Epithelial cell of proximal tubule (primary cell): ENCODE data around the gene MCC. TPM values are rescaled to one million over a fixed set of nuclear protein-coding genes. Genes with fewer than 3 reads are reported as not detected.

ENCODE experiments used
- DNase-seq: peaks from one replicate; pipeline ENCODE4 v3.0.0-alpha.2; 2011; ENCODE audit warnings: low read depth
- H3K4me3 ChIP-seq: 2 replicates; pipeline ENCODE4 v1.5.1; 2011; ENCODE audit warnings: low read depth, mild to moderate bottlenecking, low read length
- total RNA-seq: library from RNA; depleted of rRNA; stranded (reverse); fragments of >200 nt; gene quantifications from 2 replicates; pipeline ENCODE4 v1.2.3, GENCODE V29; 2015
- TF ChIP-seq, protein P1 (sequence below): conservative IDR thresholded peaks from 2 replicates; pipeline ENCODE4 v1.5.1; 2012; ENCODE audit warnings: low read depth, mild to moderate bottlenecking, low read length

Gene MCC
- total RNA-seq, 1 donor from 2014 or later: 6.3 TPM

DNA sequence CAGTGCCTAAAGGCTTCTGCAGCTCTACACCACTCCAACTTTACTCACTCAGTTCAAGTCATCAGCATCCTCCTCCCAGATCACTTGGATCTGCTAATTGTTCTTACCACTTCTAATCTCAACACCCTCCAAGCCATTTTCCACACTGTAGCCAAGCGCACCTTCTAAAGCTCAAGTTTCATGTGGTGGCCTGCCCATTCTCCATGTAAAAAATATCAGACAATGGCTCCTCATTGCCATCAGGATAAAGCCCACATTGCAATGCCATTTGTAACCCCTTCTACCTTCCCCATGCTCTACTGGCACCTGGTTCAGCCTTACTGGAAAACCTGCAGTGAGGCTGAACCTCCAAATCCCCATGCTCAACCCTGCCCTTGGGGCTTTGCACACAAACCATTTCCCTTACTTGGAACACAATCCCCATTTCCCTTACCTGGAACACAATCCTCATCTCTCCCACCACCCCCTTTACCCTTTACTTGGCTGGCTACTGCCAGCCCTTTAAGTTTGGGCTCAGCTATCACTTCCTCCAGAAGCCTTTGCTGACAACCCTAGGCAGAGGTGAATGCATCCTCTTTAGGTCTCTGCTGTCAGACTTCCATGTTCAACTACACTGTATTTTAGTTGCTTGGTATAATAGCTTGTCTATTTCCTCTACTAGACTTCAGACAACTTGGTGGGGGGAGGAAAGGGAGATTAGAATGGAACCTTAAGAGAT lies 273.5 kb downstream of the MCC start:
- no peak overlapping the region for H3K4me3 ChIP-seq
- DNase-seq: no peak
- TF ChIP-seq, protein P1, sequence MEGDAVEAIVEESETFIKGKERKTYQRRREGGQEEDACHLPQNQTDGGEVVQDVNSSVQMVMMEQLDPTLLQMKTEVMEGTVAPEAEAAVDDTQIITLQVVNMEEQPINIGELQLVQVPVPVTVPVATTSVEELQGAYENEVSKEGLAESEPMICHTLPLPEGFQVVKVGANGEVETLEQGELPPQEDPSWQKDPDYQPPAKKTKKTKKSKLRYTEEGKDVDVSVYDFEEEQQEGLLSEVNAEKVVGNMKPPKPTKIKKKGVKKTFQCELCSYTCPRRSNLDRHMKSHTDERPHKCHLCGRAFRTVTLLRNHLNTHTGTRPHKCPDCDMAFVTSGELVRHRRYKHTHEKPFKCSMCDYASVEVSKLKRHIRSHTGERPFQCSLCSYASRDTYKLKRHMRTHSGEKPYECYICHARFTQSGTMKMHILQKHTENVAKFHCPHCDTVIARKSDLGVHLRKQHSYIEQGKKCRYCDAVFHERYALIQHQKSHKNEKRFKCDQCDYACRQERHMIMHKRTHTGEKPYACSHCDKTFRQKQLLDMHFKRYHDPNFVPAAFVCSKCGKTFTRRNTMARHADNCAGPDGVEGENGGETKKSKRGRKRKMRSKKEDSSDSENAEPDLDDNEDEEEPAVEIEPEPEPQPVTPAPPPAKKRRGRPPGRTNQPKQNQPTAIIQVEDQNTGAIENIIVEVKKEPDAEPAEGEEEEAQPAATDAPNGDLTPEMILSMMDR: no peak

DNA sequence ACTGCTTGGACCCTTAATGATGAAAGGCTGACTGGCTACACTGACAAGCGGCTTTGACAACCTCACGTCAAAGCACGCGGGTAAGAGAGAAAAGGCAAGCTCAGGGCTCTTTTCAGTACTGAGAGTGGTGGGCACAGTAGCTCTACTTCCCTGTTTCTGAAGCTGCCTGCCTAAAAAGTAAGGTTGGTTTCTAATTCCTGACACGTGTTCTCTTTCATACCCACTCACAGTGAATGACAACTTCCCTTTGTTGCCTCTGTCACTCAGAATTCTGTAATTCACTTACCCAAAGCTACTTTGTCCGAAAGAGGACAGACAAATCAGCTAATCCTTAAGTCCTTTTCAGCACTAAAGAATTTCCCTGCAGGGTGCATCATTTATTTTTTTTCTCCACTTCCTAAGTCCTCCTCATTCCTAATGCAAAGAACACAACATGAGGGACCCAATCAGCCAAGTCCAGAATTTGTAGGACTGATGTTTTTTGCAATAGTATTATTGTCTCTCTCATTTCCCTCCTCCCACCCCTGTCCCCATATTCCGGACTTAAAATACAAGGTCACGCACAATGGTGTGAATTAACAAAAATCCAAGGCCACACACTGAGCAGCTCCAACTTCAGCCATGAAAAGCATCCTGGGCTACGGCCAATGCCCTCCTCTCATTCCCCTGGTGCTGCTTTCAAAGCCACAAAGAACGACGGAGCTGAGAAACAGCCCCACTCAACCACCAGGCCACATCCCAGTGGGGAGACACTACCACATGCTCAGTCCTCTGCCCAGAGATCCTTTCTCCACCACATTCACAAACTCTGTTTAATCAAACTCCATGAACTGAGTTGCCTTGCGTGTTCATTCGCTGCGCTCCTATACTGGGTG lies 274.5 kb downstream of the MCC start:
- TF ChIP-seq, protein P1: no peak
- no peak overlapping the region for H3K4me3 ChIP-seq
- no peak for DNase-seq

DNA sequence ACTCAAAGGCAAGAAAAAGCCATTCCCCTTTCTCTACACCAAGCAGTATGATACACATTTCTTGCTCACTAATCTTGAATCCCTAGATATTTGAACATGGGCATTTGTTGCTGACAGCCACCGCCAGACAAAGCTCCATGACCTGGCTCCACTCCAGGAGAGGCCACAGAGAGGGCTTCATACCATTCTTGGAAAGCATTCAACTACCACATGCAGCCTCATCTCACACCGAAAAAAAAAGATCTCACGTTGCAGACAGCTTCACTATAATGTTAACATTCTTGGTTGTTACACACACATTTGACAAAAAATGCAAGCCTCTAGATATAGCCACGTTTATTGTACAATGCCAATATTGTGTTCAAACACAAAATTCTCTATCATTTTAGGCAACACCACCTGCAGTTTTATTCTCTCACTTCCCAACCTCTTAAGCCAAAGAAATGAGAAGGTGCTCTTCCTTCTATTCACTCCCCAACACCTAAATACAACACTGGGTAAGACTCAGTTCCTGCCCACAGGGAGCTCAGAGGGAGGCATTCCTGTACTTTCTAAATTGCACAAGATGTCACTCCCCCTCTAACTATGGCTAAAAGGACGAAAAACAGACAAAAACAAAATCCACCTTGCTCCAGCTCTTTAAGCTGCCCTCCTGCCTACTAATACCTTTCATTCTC lies 275.9 kb downstream of the MCC start:
- TF ChIP-seq, protein P1: no peak
- DNase-seq: no peak
- H3K4me3 ChIP-seq: no peak overlapping the region

DNA sequence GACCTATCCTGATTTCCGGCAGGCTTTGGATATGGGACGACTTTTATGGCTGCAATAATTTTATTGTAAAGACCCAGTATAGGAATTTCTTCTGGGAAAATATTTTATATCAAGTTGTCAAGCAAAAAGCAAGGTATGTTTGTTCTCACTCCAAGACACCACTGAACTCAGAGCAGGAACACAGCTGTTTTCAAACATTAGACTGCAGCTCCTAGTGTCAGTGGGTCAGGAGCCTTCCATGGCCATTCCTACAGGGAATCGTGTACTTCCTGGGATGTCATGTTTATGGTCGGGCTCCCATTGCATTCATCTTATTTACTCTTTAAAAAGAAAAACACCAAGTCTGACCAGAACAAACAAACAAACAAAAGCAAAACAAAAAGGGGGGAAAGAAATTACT lies 278.8 kb downstream of the MCC start:
- TF ChIP-seq, protein P1: no peak
- H3K4me3 ChIP-seq: no peak overlapping the region
- no peak for DNase-seq

DNA sequence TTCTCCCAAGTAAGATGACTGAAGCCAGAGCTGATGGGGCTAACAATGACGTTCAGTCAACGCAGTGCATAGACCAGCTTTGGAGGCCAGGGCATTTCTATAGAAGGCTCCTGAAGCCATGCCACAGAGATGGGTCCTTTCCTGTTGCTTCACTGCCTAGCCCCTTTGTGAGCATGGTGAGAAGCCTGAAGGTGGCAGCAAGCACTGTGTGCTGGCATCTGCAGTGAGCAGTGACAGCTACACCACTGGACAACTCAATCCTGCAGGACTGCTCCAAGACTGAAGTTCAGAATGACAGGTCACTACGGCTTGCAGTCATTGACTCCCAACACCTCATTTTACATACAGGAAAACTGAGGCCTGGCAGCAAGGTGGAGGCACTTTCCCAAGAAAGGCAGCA lies 282.4 kb downstream of the MCC start:
- H3K4me3 ChIP-seq: no peak overlapping the region
- TF ChIP-seq, protein P1: peak; percentile 39
- no peak for DNase-seq

DNA sequence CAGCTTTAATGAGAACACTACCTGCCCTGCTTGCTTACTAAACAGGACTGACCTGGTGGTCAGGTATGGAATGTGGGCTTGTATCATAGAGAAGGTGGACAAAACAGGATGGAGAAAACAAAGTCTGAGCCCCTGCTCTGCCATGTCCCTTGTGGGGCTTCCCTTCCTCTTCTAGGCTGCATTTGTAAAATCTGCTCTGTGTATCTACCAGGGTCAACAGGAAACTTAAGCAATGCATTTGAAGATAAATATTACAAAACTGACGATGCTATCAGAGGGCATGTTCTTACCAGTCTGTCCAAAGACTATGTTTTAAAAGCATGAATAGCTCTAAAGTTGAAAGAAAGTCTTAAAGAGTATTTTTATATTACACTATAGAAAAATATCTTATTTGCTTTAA lies 282.9 kb downstream of the MCC start:
- TF ChIP-seq, protein P1: no peak
- DNase-seq: no peak
- no peak overlapping the region for H3K4me3 ChIP-seq
